Neural cell (in vitro differentiated cells): Measurements from ENCODE around the gene PDE10A. TPM values are rescaled to one million over a fixed set of nuclear protein-coding genes. Genes with fewer than 3 reads are reported as not detected.

Source experiments
- H2AFZ ChIP-seq: fragments of 200-600, 300-800 bp; sonication (generic), shearing (Covaris generic); 2 replicates; pipeline ENCODE4 v1.6.0; 2014; ENCODE audit warnings: low read depth, mild to moderate bottlenecking, antibody characterized with exemption, low read length, moderate library complexity
- H3F3A ChIP-seq: fragments of 200-600 bp; shearing (Covaris generic); 2 replicates; pipeline ENCODE4 v1.6.1; 2016; ENCODE audit warnings: mild to moderate bottlenecking, moderate library complexity, mixed read lengths, antibody characterized with exemption, low read length; ENCODE audit not compliant: insufficient read depth, poor library complexity, severe bottlenecking
- H3K27ac ChIP-seq: fragments of 200-600, 300-800 bp; sonication (generic), shearing (Covaris generic); 2 replicates; pipeline ENCODE4 v1.5.1; 2014; ENCODE audit warnings: mild to moderate bottlenecking, low read length, moderate library complexity
- H3K27me3 ChIP-seq: fragments of 300-800, 200-600 bp; sonication (generic), shearing (Covaris generic); 2 replicates; pipeline ENCODE4 v1.6.0; 2014; ENCODE audit warnings: mild to moderate bottlenecking, low read depth, low read length, moderate library complexity; ENCODE audit not compliant: insufficient read depth
- H3K36me3 ChIP-seq: fragments of 300-800, 200-600 bp; sonication (generic), shearing (Covaris generic); 2 replicates; pipeline ENCODE4 v1.5.1; 2014; ENCODE audit warnings: mild to moderate bottlenecking, antibody characterized with exemption, low read length, moderate library complexity; ENCODE audit not compliant: insufficient read depth
- H3K4me2 ChIP-seq: fragments of 300-800, 200-600 bp; sonication (generic), shearing (Covaris generic); 2 replicates; pipeline ENCODE4 v1.6.0; 2014; ENCODE audit warnings: mild to moderate bottlenecking, low read length
- H3K4me3 ChIP-seq: fragments of 300-800, 200-600 bp; sonication (generic), shearing (Covaris generic); 2 replicates; pipeline ENCODE4 v1.5.1; 2014; ENCODE audit warnings: mild to moderate bottlenecking, low read length, moderate library complexity
- H3K79me2 ChIP-seq: fragments of 200-600 bp; shearing (Covaris generic); replicated peaks from 2 replicates; pipeline ENCODE4 v1.6.0; 2014; ENCODE audit warnings: mild to moderate bottlenecking, low read length, moderate library complexity; ENCODE audit not compliant: insufficient read depth
- H3K9ac ChIP-seq: fragments of 300-800, 200-600 bp; sonication (generic), shearing (Covaris generic); 2 replicates; pipeline ENCODE4 v1.6.1; 2016; ENCODE audit warnings: mild to moderate bottlenecking, low read length, mixed read lengths
- H3K9me2 ChIP-seq: fragments of 200-600 bp; shearing (Covaris generic); 2 replicates; pipeline ENCODE4 v1.6.1; 2016; ENCODE audit warnings: mild to moderate bottlenecking, low read length, mixed read lengths; ENCODE audit not compliant: insufficient read depth
- H3K9me3 ChIP-seq: fragments of 200-600, 300-800 bp; sonication (generic), shearing (Covaris generic); 2 replicates; pipeline ENCODE4 v1.6.1; 2016; ENCODE audit warnings: mild to moderate bottlenecking, mixed run types, low read length, moderate library complexity, mixed read lengths
- H4K20me1 ChIP-seq: fragments of 200-600 bp; shearing (Covaris generic); 2 replicates; pipeline ENCODE4 v1.6.1; 2016; ENCODE audit warnings: mild to moderate bottlenecking, mixed run types; ENCODE audit not compliant: insufficient read depth
- EP300 ChIP-seq: fragments of 450-650 bp; conservative IDR thresholded peaks from 2 replicates; pipeline ENCODE4 v1.6.1; 2014; ENCODE audit warnings: antibody characterized with exemption, mild to moderate bottlenecking, moderate library complexity; ENCODE audit not compliant: poor library complexity, severe bottlenecking
- EZH2 ChIP-seq: fragments of 200-600, 300-800 bp; shearing (Covaris generic), sonication (generic); IDR thresholded peaks from 2 replicates; pipeline ENCODE4 v1.6.1; 2014; ENCODE audit warnings: antibody characterized with exemption, low read length, borderline replicate concordance, mild to moderate bottlenecking; ENCODE audit not compliant: insufficient read depth, poor library complexity, severe bottlenecking
- MXI1 ChIP-seq: fragments of 450-650 bp; conservative IDR thresholded peaks from 2 replicates; pipeline ENCODE4 v1.6.1; 2014; ENCODE audit warnings: antibody characterized with exemption, mild to moderate bottlenecking; ENCODE audit not compliant: poor library complexity, severe bottlenecking
- POLR2AphosphoS5 ChIP-seq: IDR thresholded peaks from 2 replicates; pipeline ENCODE4 v1.6.1; 2012
- RAD21 ChIP-seq: fragments of 450-650 bp; conservative IDR thresholded peaks from 2 replicates; pipeline ENCODE4 v1.6.1; 2014; ENCODE audit warnings: antibody characterized with exemption, mild to moderate bottlenecking, moderate library complexity
- SMC3 ChIP-seq: fragments of 450-650 bp; conservative IDR thresholded peaks from 2 replicates; pipeline ENCODE4 v1.6.1; 2014; ENCODE audit warnings: antibody characterized with exemption, mild to moderate bottlenecking, moderate library complexity; ENCODE audit not compliant: poor library complexity
- TAF1 ChIP-seq: IDR thresholded peaks from 2 replicates; pipeline ENCODE4 v1.6.1; 2012; ENCODE audit warnings: low read depth
- polyA plus RNA-seq: library from polyadenylated mRNA; depleted of rRNA; stranded (reverse); fragments of >200 nt; gene quantifications from 2 replicates; pipeline ENCODE4 v1.2.3, GENCODE V29; 2014
- TF ChIP-seq, protein P1 (sequence below): IDR thresholded peaks from 2 replicates; pipeline ENCODE4 v1.6.1; 2012; ENCODE audit warnings: borderline replicate concordance
- TF ChIP-seq, protein P2 (sequence below): fragments of 450-650 bp; IDR thresholded peaks from 2 replicates; pipeline ENCODE4 v1.5.1; 2014; ENCODE audit warnings: antibody characterized with exemption, mild to moderate bottlenecking, moderate library complexity; ENCODE audit not compliant: poor library complexity, severe bottlenecking

The PDE10A gene
- polyA plus RNA-seq, 1 donor from 2014 or later = 52.4 TPM

DNA sequence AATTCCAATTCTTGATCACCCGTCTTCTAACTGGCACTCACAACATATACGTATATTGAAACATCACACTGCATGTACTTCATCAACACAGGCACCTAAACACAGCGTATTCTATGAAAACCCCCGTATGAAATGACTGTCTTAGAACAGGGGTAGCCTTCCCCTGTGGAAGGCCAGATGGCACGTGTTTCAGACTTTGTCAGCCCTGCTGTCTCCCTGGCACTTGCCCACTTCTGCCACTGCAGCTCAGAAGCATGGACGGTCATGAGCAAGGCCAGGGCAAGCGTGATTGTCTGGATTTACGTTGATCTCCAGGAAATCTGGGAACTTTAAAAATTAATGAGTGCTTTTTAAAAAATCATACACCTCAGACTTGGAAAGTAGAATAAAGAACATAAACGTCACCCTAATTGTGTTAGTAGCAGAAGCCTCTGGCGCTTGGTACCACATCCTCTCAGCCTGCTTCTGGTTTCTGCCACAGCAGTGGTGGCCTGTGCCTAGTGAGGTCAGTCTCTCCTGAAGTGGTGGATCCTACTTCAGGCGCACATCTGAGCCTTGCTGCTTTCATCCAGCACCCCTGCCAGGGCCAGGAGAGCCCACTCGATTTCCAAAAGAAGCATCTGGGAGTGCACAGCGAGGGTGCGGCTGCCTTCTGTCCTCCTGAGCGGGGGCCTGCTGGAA is 18.3 kb downstream of the PDE10A start:
- peaks cover 55% of the 10 kb centered on the region for H3K79me2 ChIP-seq
- no peaks in the 10 kb centered on the region for H3K9me3 ChIP-seq
- H3K27ac ChIP-seq = no peak overlapping the region
- TF ChIP-seq TAF1 (no peak), EZH2 (no peak), SMC3 (no peak), POLR2AphosphoS5 (no peak), MXI1 (no peak), EP300 (no peak), RAD21 (no peak)
- TF ChIP-seq, protein P1, sequence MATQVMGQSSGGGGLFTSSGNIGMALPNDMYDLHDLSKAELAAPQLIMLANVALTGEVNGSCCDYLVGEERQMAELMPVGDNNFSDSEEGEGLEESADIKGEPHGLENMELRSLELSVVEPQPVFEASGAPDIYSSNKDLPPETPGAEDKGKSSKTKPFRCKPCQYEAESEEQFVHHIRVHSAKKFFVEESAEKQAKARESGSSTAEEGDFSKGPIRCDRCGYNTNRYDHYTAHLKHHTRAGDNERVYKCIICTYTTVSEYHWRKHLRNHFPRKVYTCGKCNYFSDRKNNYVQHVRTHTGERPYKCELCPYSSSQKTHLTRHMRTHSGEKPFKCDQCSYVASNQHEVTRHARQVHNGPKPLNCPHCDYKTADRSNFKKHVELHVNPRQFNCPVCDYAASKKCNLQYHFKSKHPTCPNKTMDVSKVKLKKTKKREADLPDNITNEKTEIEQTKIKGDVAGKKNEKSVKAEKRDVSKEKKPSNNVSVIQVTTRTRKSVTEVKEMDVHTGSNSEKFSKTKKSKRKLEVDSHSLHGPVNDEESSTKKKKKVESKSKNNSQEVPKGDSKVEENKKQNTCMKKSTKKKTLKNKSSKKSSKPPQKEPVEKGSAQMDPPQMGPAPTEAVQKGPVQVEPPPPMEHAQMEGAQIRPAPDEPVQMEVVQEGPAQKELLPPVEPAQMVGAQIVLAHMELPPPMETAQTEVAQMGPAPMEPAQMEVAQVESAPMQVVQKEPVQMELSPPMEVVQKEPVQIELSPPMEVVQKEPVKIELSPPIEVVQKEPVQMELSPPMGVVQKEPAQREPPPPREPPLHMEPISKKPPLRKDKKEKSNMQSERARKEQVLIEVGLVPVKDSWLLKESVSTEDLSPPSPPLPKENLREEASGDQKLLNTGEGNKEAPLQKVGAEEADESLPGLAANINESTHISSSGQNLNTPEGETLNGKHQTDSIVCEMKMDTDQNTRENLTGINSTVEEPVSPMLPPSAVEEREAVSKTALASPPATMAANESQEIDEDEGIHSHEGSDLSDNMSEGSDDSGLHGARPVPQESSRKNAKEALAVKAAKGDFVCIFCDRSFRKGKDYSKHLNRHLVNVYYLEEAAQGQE = no peak
- TF ChIP-seq, protein P2, sequence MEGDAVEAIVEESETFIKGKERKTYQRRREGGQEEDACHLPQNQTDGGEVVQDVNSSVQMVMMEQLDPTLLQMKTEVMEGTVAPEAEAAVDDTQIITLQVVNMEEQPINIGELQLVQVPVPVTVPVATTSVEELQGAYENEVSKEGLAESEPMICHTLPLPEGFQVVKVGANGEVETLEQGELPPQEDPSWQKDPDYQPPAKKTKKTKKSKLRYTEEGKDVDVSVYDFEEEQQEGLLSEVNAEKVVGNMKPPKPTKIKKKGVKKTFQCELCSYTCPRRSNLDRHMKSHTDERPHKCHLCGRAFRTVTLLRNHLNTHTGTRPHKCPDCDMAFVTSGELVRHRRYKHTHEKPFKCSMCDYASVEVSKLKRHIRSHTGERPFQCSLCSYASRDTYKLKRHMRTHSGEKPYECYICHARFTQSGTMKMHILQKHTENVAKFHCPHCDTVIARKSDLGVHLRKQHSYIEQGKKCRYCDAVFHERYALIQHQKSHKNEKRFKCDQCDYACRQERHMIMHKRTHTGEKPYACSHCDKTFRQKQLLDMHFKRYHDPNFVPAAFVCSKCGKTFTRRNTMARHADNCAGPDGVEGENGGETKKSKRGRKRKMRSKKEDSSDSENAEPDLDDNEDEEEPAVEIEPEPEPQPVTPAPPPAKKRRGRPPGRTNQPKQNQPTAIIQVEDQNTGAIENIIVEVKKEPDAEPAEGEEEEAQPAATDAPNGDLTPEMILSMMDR = no peak
- no peaks in the 10 kb centered on the region for H4K20me1 ChIP-seq
- H3F3A ChIP-seq = no peaks in the 10 kb centered on the region
- H3K9me2 ChIP-seq = no peaks in the 10 kb centered on the region
- H3K4me3 ChIP-seq = no peak overlapping the region
- no peak overlapping the region for H3K9ac ChIP-seq
- H2AFZ ChIP-seq = no peak overlapping the region
- no peaks in the 10 kb centered on the region for H3K27me3 ChIP-seq
- H3K4me2 ChIP-seq = no peak overlapping the region
- no peaks in the 10 kb centered on the region for H3K36me3 ChIP-seq

DNA sequence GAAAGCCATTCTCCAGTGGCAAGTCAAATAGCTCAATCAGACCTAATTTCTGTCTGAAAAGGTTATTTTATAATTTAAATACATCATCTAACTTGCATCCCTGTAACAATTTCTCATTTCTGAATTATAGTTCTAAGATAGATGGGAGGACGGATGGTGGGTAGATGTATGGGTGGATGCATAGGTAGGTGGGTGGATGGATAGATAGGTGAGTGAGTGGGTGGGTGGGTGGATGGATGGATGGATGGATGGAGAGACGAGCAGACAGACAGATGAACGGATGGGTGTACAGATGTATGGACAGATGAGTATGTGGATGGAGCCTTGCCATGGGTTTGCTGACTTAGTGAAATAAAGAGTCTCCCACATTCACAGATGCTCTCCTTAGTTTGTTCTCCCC is 20.0 kb downstream of the PDE10A start:
- Histone ChIP-seq H3K36me3 (no peaks in the 10 kb centered on the region), H3K9ac (no peak overlapping the region), H3K27ac (no peak overlapping the region), H3K27me3 (no peaks in the 10 kb centered on the region), H2AFZ (no peak overlapping the region), H3K9me2 (no peaks in the 10 kb centered on the region), H4K20me1 (peaks cover 2% of the 10 kb centered on the region), H3K79me2 (peaks cover 52% of the 10 kb centered on the region), H3F3A (no peaks in the 10 kb centered on the region), H3K4me2 (no peak overlapping the region), H3K4me3 (no peak overlapping the region), H3K9me3 (no peaks in the 10 kb centered on the region)
- TF ChIP-seq EZH2 (no peak), MXI1 (no peak), POLR2AphosphoS5 (no peak), SMC3 (no peak), RAD21 (no peak), TAF1 (no peak)
- TF ChIP-seq, protein P1 = no peak
- TF ChIP-seq, protein P2 = no peak
